HCT116 (cell line): ENCODE results near the gene PPP6R3.

Source experiments
- SIN3A ChIP-seq: IDR thresholded peaks from 2 replicates; pipeline ENCODE4 v1.6.1; 2012; ENCODE audit warnings: low read depth
- ZFX ChIP-seq: fragments of 450-650 bp; IDR thresholded peaks from 2 replicates; pipeline ENCODE4 v1.6.1; 2017
- TF ChIP-seq, protein P1 (sequence below), 3 experiments: fragments of 200-600 bp in 1 of 3; sonication (generic) in 1 of 3; IDR thresholded peaks in 2 of 3; conservative IDR thresholded peaks in 1 of 3; 2 replicates each; pipeline ENCODE4 v1.5.1; 2012 to 2017; ENCODE audit warnings: low read depth in 2 of 3, low read length in 2 of 3, antibody characterized with exemption in 1 of 3, borderline replicate concordance in 1 of 3, control low read depth in 1 of 3, mild to moderate bottlenecking in 1 of 3, mixed read lengths in 1 of 3, mixed run types in 1 of 3, moderate library complexity in 1 of 3; ENCODE audit not compliant: insufficient read depth in 1 of 3

DNA sequence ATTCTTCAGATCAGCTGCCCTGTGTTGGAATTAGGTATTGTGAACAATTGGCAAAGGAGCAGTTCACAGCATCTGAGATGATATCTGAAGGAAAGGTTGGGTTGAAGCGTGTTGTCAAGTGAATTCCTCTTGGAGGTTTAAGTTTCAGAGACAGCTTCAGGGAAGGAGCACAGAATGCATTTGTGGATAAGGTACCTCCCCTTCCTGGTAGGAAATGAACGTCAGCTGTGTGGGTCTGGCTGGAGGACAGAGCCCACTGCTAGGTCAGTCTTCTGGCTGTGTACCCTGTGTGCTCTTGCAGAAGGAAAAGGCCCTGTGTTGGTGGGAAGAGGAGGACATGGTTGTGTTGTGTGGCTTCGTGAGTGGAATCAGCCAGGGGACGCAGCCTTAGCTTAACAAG, 135.7 kb downstream of the PPP6R3 start:
- no peak for TF ChIP-seq SIN3A
- TF ChIP-seq, protein P1, sequence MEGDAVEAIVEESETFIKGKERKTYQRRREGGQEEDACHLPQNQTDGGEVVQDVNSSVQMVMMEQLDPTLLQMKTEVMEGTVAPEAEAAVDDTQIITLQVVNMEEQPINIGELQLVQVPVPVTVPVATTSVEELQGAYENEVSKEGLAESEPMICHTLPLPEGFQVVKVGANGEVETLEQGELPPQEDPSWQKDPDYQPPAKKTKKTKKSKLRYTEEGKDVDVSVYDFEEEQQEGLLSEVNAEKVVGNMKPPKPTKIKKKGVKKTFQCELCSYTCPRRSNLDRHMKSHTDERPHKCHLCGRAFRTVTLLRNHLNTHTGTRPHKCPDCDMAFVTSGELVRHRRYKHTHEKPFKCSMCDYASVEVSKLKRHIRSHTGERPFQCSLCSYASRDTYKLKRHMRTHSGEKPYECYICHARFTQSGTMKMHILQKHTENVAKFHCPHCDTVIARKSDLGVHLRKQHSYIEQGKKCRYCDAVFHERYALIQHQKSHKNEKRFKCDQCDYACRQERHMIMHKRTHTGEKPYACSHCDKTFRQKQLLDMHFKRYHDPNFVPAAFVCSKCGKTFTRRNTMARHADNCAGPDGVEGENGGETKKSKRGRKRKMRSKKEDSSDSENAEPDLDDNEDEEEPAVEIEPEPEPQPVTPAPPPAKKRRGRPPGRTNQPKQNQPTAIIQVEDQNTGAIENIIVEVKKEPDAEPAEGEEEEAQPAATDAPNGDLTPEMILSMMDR (IDR thresholded peaks at IDR 0.05 in 2 of 3, conservative IDR thresholded peaks at IDR 0.05 in 1 of 3; ENCODE audit: borderline replicate concordance in 1 of 3, insufficient read depth in 1 of 3, low read depth in 2 of 3, low read length in 2 of 3), result no peak
- no peak for TF ChIP-seq ZFX
